Measurements from ENCODE around the gene UBE2Q1.

Gene UBE2Q1

GRCh38 chr1:154567386-154568156 is 9.1 kb upstream of the UBE2Q1 start, which contains the start of gene CHRNB2:
CHRNB2 (plus strand) TSS chr1:154567778; CDS start chr1:154568045, 267 bp downstream.
- H3K4me3 ChIP-seq (ENCODE audit: control insufficient read depth, low read depth, low read length): peak within 1 kb of the TSS; percentile 15
- TF ChIP-seq CTCF (IDR thresholded peaks at IDR 0.05; ENCODE audit: control insufficient read depth, insufficient read depth, low read depth, low read length, missing control alignments): no peak
- no peak for DNase-seq (ENCODE audit: low read depth)

GRCh38 chr1:154565876-154566275 is 7.4 kb upstream of the UBE2Q1 start:
- no peak overlapping the region for H3K4me3 ChIP-seq (ENCODE audit: control insufficient read depth, low read depth, low read length)
- no peak for TF ChIP-seq CTCF (IDR thresholded peaks at IDR 0.05; ENCODE audit: control insufficient read depth, insufficient read depth, low read depth, low read length, missing control alignments)
- no peak for DNase-seq (ENCODE audit: low read depth)

- TF ChIP-seq CTCF (IDR thresholded peaks at IDR 0.05; ENCODE audit: control insufficient read depth, insufficient read depth, low read depth, low read length, missing control alignments): peak; percentile 94
- peak overlapping the region; percentile 60 for H3K4me3 ChIP-seq (ENCODE audit: control insufficient read depth, low read depth, low read length)
Observed at GRCh38 chr1:154559466-154560044, 1.1 kb upstream of the UBE2Q1 start.

GRCh38 chr1:154558720-154559465 is 431 bp upstream of the UBE2Q1 start:
- TF ChIP-seq CTCF (IDR thresholded peaks at IDR 0.05; ENCODE audit: control insufficient read depth, insufficient read depth, low read depth, low read length, missing control alignments): no peak
- DNase-seq (ENCODE audit: low read depth): peak; percentile 93
- peak overlapping the region; percentile 60 for H3K4me3 ChIP-seq (ENCODE audit: control insufficient read depth, low read depth, low read length)

More at GRCh38 chr1:154559466-154560044, 1.1 kb upstream of the UBE2Q1 start:
- peak; percentile 82 for DNase-seq (ENCODE audit: low read depth)

- no peak for DNase-seq (ENCODE audit: low read depth)
- TF ChIP-seq CTCF (IDR thresholded peaks at IDR 0.05; ENCODE audit: control insufficient read depth, insufficient read depth, low read depth, low read length, missing control alignments): no peak
- H3K4me3 ChIP-seq (ENCODE audit: control insufficient read depth, low read depth, low read length): peak overlapping the region; percentile 52
Observed at GRCh38 chr1:154557248-154557938, 1.1 kb downstream of the UBE2Q1 start.

- no peak for DNase-seq (ENCODE audit: low read depth)
- TF ChIP-seq CTCF (IDR thresholded peaks at IDR 0.05; ENCODE audit: control insufficient read depth, insufficient read depth, low read depth, low read length, missing control alignments): no peak
Observed at GRCh38 chr1:154556422-154556821, 2.0 kb downstream of the UBE2Q1 start.

More at GRCh38 chr1:154556422-154556821, 2.0 kb downstream of the UBE2Q1 start:
- H3K4me3 ChIP-seq (ENCODE audit: control insufficient read depth, low read depth, low read length): peak overlapping the region; percentile 52
